Karpas-422 (cell line): ENCODE data around the gene TMEM150B. TPM values are rescaled to one million over a fixed set of nuclear protein-coding genes. Genes with fewer than 3 reads are reported as not detected.
A peak's percentile ranks its signal among the peaks of the same experiment; 100 is the strongest.

Experiments used
- DNase-seq: peaks from one replicate; pipeline ENCODE4 v3.0.0-alpha.2; 2015
- H2AFZ ChIP-seq: fragments of 200-600 bp; sonication (generic); 2 replicates; pipeline ENCODE4 v1.6.1; 2014; ENCODE audit warnings: antibody characterized with exemption, low read length, mixed read lengths
- H3K27ac ChIP-seq: fragments of 200-600 bp; sonication (generic); 2 replicates; pipeline ENCODE4 v1.5.1; 2014; ENCODE audit warnings: mild to moderate bottlenecking, low read length, moderate library complexity
- H3K27me3 ChIP-seq: fragments of 200-600 bp; sonication (generic); 2 replicates; pipeline ENCODE4 v1.6.1; 2014; ENCODE audit warnings: low read length, mixed read lengths
- H3K36me3 ChIP-seq: fragments of 200-600 bp; sonication (generic); 2 replicates; pipeline ENCODE4 v1.6.1; 2014; ENCODE audit warnings: low read length, mixed read lengths; ENCODE audit not compliant: insufficient read depth
- H3K4me1 ChIP-seq: fragments of 200-600 bp; sonication (generic); 2 replicates; pipeline ENCODE4 v1.6.1; 2014; ENCODE audit warnings: mild to moderate bottlenecking, low read length, mixed read lengths
- H3K4me2 ChIP-seq: fragments of 200-600 bp; sonication (generic); 2 replicates; pipeline ENCODE4 v1.6.1; 2014; ENCODE audit warnings: low read length, low read depth, mild to moderate bottlenecking; ENCODE audit not compliant: poor library complexity, severe bottlenecking
- H3K4me3 ChIP-seq: fragments of 200-600 bp; sonication (generic); 2 replicates; pipeline ENCODE4 v1.5.1; 2014; ENCODE audit warnings: mild to moderate bottlenecking, antibody characterized with exemption, low read length, mixed read lengths
- H3K79me2 ChIP-seq: fragments of 200-600 bp; sonication (generic); 2 replicates; pipeline ENCODE4 v1.6.1; 2014; ENCODE audit warnings: mild to moderate bottlenecking, low read length, mixed read lengths
- H3K9ac ChIP-seq: fragments of 200-600 bp; sonication (generic); 2 replicates; pipeline ENCODE4 v1.6.0; 2014; ENCODE audit warnings: low read length
- H3K9me2 ChIP-seq: fragments of 200-600 bp; sonication (generic), shearing (Covaris generic); replicated peaks from 2 replicates; pipeline ENCODE4 v1.6.0; 2014; ENCODE audit warnings: mild to moderate bottlenecking, low read length, moderate library complexity; ENCODE audit not compliant: insufficient read depth
- H3K9me3 ChIP-seq: fragments of 300-700, 200-600 bp; sonication (generic); 2 replicates; pipeline ENCODE4 v1.6.1; 2014; ENCODE audit warnings: low read length, mixed read lengths
- H4K20me1 ChIP-seq: fragments of 200-600 bp; sonication (generic); 2 replicates; pipeline ENCODE4 v1.6.1; 2014; ENCODE audit warnings: mild to moderate bottlenecking, antibody characterized with exemption, low read length, low read depth; ENCODE audit not compliant: insufficient read depth
- total RNA-seq: library from RNA; depleted of rRNA; stranded (reverse); fragments of >200 nt; shearing (Covaris generic); gene quantifications from 2 replicates; pipeline ENCODE4 v1.2.3, GENCODE V29; 2014; ENCODE audit warnings: low replicate concordance

TMEM150B gene
- total RNA-seq, 1 experiment from 2014 or later = not detected

GRCh38 chr19:55308281-55308680 is 16.9 kb downstream of the TMEM150B start:
- Histone ChIP-seq H3K79me2 (no peaks in the 10 kb centered on the region), H3K4me1 (peaks cover 32% of the 10 kb centered on the region), H3K4me3 (no peak overlapping the region), H4K20me1 (no peaks in the 10 kb centered on the region), H2AFZ (no peak overlapping the region), H3K27ac (no peak overlapping the region), H3K27me3 (no peaks in the 10 kb centered on the region), H3K4me2 (no peak overlapping the region), H3K9ac (no peak overlapping the region), H3K9me2 (no peaks in the 10 kb centered on the region), H3K9me3 (no peaks in the 10 kb centered on the region), H3K36me3 (no peaks in the 10 kb centered on the region; the same call in 1 of the 2 replicates)
- no peak for DNase-seq

- no peak for DNase-seq
- H3K79me2 ChIP-seq = no peaks in the 10 kb centered on the region
- H3K27ac ChIP-seq = no peak overlapping the region
- H3K4me2 ChIP-seq = no peak overlapping the region
- no peaks in the 10 kb centered on the region for H3K27me3 ChIP-seq
- peaks cover 42% of the 10 kb centered on the region for H3K4me1 ChIP-seq
- no peak overlapping the region for H2AFZ ChIP-seq
- no peaks in the 10 kb centered on the region for H3K9me2 ChIP-seq
- no peak overlapping the region for H3K4me3 ChIP-seq
- H3K36me3 ChIP-seq = no peaks in the 10 kb centered on the region; the same call in 1 of the 2 replicates
- no peaks in the 10 kb centered on the region for H4K20me1 ChIP-seq
- no peaks in the 10 kb centered on the region for H3K9me3 ChIP-seq
- no peak overlapping the region for H3K9ac ChIP-seq
These were observed 18.4 kb downstream of the TMEM150B start for GRCh38 chr19:55306712-55307111.

GRCh38 chr19:55305983-55306562 is 19.1 kb downstream of the TMEM150B start:
- Histone ChIP-seq H3K36me3 (no peaks in the 10 kb centered on the region; the same call in 1 of the 2 replicates), H2AFZ (no peak overlapping the region), H3K9ac (no peak overlapping the region), H3K79me2 (no peaks in the 10 kb centered on the region), H3K4me3 (no peak overlapping the region), H3K27me3 (no peaks in the 10 kb centered on the region), H4K20me1 (no peaks in the 10 kb centered on the region), H3K9me2 (no peaks in the 10 kb centered on the region), H3K27ac (no peak overlapping the region), H3K4me2 (no peak overlapping the region), H3K4me1 (peaks cover 44% of the 10 kb centered on the region), H3K9me3 (no peaks in the 10 kb centered on the region)
- DNase-seq = no peak

GRCh38 chr19:55305491-55305890 is 19.6 kb downstream of the TMEM150B start:
- Histone ChIP-seq H3K4me3 (no peak overlapping the region), H3K9me3 (no peaks in the 10 kb centered on the region), H3K79me2 (no peaks in the 10 kb centered on the region), H3K27ac (no peak overlapping the region), H3K4me1 (peaks cover 39% of the 10 kb centered on the region), H3K9ac (no peak overlapping the region), H3K36me3 (no peaks in the 10 kb centered on the region; the same call in 1 of the 2 replicates), H3K9me2 (no peaks in the 10 kb centered on the region), H3K4me2 (no peak overlapping the region), H2AFZ (no peak overlapping the region), H4K20me1 (no peaks in the 10 kb centered on the region), H3K27me3 (no peaks in the 10 kb centered on the region)
- DNase-seq = peak; percentile 90

- Histone ChIP-seq H3K36me3 (no peaks in the 10 kb centered on the region; the same call in 1 of the 2 replicates), H3K4me3 (no peak overlapping the region), H3K27me3 (no peaks in the 10 kb centered on the region), H3K4me1 (peaks cover 33% of the 10 kb centered on the region), H3K9me2 (no peaks in the 10 kb centered on the region), H3K4me2 (no peak overlapping the region), H3K79me2 (no peaks in the 10 kb centered on the region), H3K9ac (no peak overlapping the region), H3K9me3 (no peaks in the 10 kb centered on the region), H3K27ac (no peak overlapping the region), H4K20me1 (no peaks in the 10 kb centered on the region), H2AFZ (no peak overlapping the region)
- peak; percentile 84 for DNase-seq
These were observed 20.2 kb downstream of the TMEM150B start for GRCh38 chr19:55304980-55305379.

- H3K4me1 ChIP-seq = peaks cover 28% of the 10 kb centered on the region
- H3K9me2 ChIP-seq = no peaks in the 10 kb centered on the region
- no peak overlapping the region for H3K4me2 ChIP-seq
- no peak overlapping the region for H3K27ac ChIP-seq
- no peaks in the 10 kb centered on the region for H4K20me1 ChIP-seq
- H2AFZ ChIP-seq = no peak overlapping the region
- no peak overlapping the region for H3K4me3 ChIP-seq
- H3K9ac ChIP-seq = no peak overlapping the region
- DNase-seq = peak; percentile 82
- H3K36me3 ChIP-seq = no peaks in the 10 kb centered on the region; the same call in 1 of the 2 replicates
- no peaks in the 10 kb centered on the region for H3K9me3 ChIP-seq
- H3K79me2 ChIP-seq = no peaks in the 10 kb centered on the region
- no peaks in the 10 kb centered on the region for H3K27me3 ChIP-seq
These were observed 20.7 kb downstream of the TMEM150B start for GRCh38 chr19:55304279-55304978.

GRCh38 chr19:55303477-55303876 is 21.7 kb downstream of the TMEM150B start:
- no peak for DNase-seq
- Histone ChIP-seq H3K9ac (no peak overlapping the region), H3K4me2 (no peak overlapping the region), H3K27me3 (no peaks in the 10 kb centered on the region), H3K9me3 (no peaks in the 10 kb centered on the region), H4K20me1 (no peaks in the 10 kb centered on the region), H3K4me1 (peaks cover 26% of the 10 kb centered on the region), H3K9me2 (no peaks in the 10 kb centered on the region), H3K36me3 (no peaks in the 10 kb centered on the region), H3K4me3 (no peak overlapping the region), H2AFZ (no peak overlapping the region), H3K27ac (no peak overlapping the region), H3K79me2 (no peaks in the 10 kb centered on the region)

- Histone ChIP-seq H3K4me2 (peak overlapping the region; percentile 70), H3K9me2 (no peaks in the 10 kb centered on the region)
These were observed 22.8 kb downstream of the TMEM150B start for GRCh38 chr19:55302318-55302703.

More at GRCh38 chr19:55302318-55302703, 22.8 kb downstream of the TMEM150B start:
- Histone ChIP-seq H3K36me3 (no peaks in the 10 kb centered on the region), H3K4me3 (peak overlapping the region; percentile 68), H3K4me1 (peaks cover 27% of the 10 kb centered on the region), H3K27ac (peak overlapping the region; percentile 3; the same call in 1 of the 2 replicates), H3K9ac (peak overlapping the region; percentile 72), H3K27me3 (no peaks in the 10 kb centered on the region), H3K9me3 (no peaks in the 10 kb centered on the region), H4K20me1 (no peaks in the 10 kb centered on the region), H3K79me2 (no peaks in the 10 kb centered on the region), H2AFZ (peak overlapping the region; percentile 85)
- no peak for DNase-seq
